WERI-Rb-1 (cell line): ENCODE measurements around the gene HDAC9.
A peak's percentile ranks its signal among the peaks of the same experiment; 100 is the strongest.

Experiments used
- DNase-seq: peaks from one replicate; pipeline ENCODE4 v3.0.0-alpha.2; 2020
- H3K27ac ChIP-seq: fragments of 250-450 bp; sonication (Bioruptor Pico); 2 replicates; pipeline ENCODE4 v1.5.1; 2020; ENCODE audit warnings: mild to moderate bottlenecking, moderate library complexity
- H3K27me3 ChIP-seq: fragments of 250-450 bp; sonication (Bioruptor Pico); 2 replicates; pipeline ENCODE4 v1.5.1; 2021; ENCODE audit warnings: mild to moderate bottlenecking, low read depth, moderate library complexity; ENCODE audit not compliant: insufficient read depth, severe bottlenecking
- H3K36me3 ChIP-seq: fragments of 250-450 bp; sonication (Bioruptor Pico); 2 replicates; pipeline ENCODE4 v1.5.1; 2020; ENCODE audit warnings: mild to moderate bottlenecking, moderate library complexity
- H3K4me3 ChIP-seq: 2 replicates; pipeline ENCODE4 v1.5.1; 2011; ENCODE audit warnings: low read depth, mild to moderate bottlenecking, control low read depth, low read length
- H3K9me3 ChIP-seq: fragments of 250-450 bp; sonication (Bioruptor Pico); 2 replicates; pipeline ENCODE4 v1.5.1; 2021; ENCODE audit warnings: mild to moderate bottlenecking, moderate library complexity; ENCODE audit not compliant: severe bottlenecking
- CTCF ChIP-seq: IDR thresholded peaks from 2 replicates; pipeline ENCODE4 v1.5.1; 2011; ENCODE audit warnings: low read depth, mild to moderate bottlenecking, control low read depth, inconsistent platforms, low read length

The HDAC9 gene

GRCh38 chr7:18685971-18686370, 190.4 kb downstream of the HDAC9 start:
- no peak overlapping the region for H3K4me3 ChIP-seq
- no peaks in the 10 kb centered on the region for H3K27me3 ChIP-seq
- no peak overlapping the region for H3K27ac ChIP-seq
- DNase-seq, result no peak
- no peak for TF ChIP-seq CTCF
- no peaks in the 10 kb centered on the region for H3K36me3 ChIP-seq
- H3K9me3 ChIP-seq, result no peaks in the 10 kb centered on the region

GRCh38 chr7:18689551-18689950, 194.0 kb downstream of the HDAC9 start:
- Histone ChIP-seq H3K9me3 (no peaks in the 10 kb centered on the region), H3K27me3 (no peaks in the 10 kb centered on the region), H3K36me3 (no peaks in the 10 kb centered on the region), H3K27ac (no peak overlapping the region), H3K4me3 (no peak overlapping the region)
- DNase-seq, result no peak
- no peak for TF ChIP-seq CTCF

GRCh38 chr7:18693406-18693805, 197.9 kb downstream of the HDAC9 start:
- Histone ChIP-seq H3K9me3 (no peaks in the 10 kb centered on the region), H3K27ac (no peak overlapping the region), H3K27me3 (no peaks in the 10 kb centered on the region), H3K4me3 (no peak overlapping the region), H3K36me3 (no peaks in the 10 kb centered on the region)
- DNase-seq, result peak; percentile 25
- TF ChIP-seq CTCF, result peak; percentile 65

- Histone ChIP-seq H3K9me3 (no peaks in the 10 kb centered on the region), H3K27ac (no peak overlapping the region), H3K4me3 (no peak overlapping the region), H3K36me3 (no peaks in the 10 kb centered on the region), H3K27me3 (no peaks in the 10 kb centered on the region)
- TF ChIP-seq CTCF, result no peak
- no peak for DNase-seq
Observed at GRCh38 chr7:18693816-18694215, 198.3 kb downstream of the HDAC9 start.

GRCh38 chr7:18694484-18694883, 198.9 kb downstream of the HDAC9 start:
- Histone ChIP-seq H3K27me3 (no peaks in the 10 kb centered on the region), H3K27ac (no peak overlapping the region), H3K9me3 (no peaks in the 10 kb centered on the region), H3K36me3 (no peaks in the 10 kb centered on the region), H3K4me3 (no peak overlapping the region)
- no peak for DNase-seq
- no peak for TF ChIP-seq CTCF

- Histone ChIP-seq H3K4me3 (no peak overlapping the region), H3K36me3 (no peaks in the 10 kb centered on the region), H3K27ac (no peak overlapping the region), H3K9me3 (no peaks in the 10 kb centered on the region), H3K27me3 (no peaks in the 10 kb centered on the region)
- no peak for TF ChIP-seq CTCF
- DNase-seq, result no peak
Observed at GRCh38 chr7:18694911-18695310, 199.4 kb downstream of the HDAC9 start.
